Adrenal gland (tissue), 12 donors: ENCODE data around the gene SLC35F6. TPM values are rescaled to one million over a fixed set of nuclear protein-coding genes. Genes with fewer than 3 reads are reported as not detected.

Experiments
- DNase-seq, 7 donors: peaks; one replicate each; pipeline ENCODE4 v3.0.0-alpha.2; 2019 to 2020
- H3K27ac ChIP-seq, 5 donors: fragments of 200-600 bp; sonication (generic) in 4 of 5; 1 replicate in 3 of 5; 2 replicates in 2 of 5; pipeline versions ENCODE4 v1.5.1 to v1.8.0; 2016 to 2020; ENCODE audit warnings: mild to moderate bottlenecking in 1 of 5
- H3K27me3 ChIP-seq: fragments of 200-600 bp; 2 replicates; pipeline ENCODE4 v1.8.0; 2021
- H3K36me3 ChIP-seq, 2 donors: fragments of 200-600 bp; replicated peaks in 1 of 2; 1 replicate in 1 of 2; 2 replicates in 1 of 2; pipeline versions ENCODE4 v1.5.1 to v1.8.0; 2018 to 2022
- H3K4me1 ChIP-seq, 2 donors: fragments of 200-600 bp; replicated peaks in 1 of 2; 1 replicate in 1 of 2; 2 replicates in 1 of 2; pipeline versions ENCODE4 v1.5.1 to v1.8.0; 2018 to 2021
- H3K4me3 ChIP-seq, 4 donors: fragments of 200-600 bp; sonication (generic) in 3 of 4; one replicate each; pipeline ENCODE4 v1.5.1; 2016 to 2018
- H3K9me3 ChIP-seq, 3 donors: fragments of 200-600 bp; sonication (generic) in 1 of 3; replicated peaks in 1 of 3; 1 replicate in 2 of 3; 2 replicates in 1 of 3; pipeline versions ENCODE4 v1.5.1 to v1.8.0; 2016 to 2021
- CTCF ChIP-seq, 6 experiments: fragments of 450-650 bp in 4 of 6; fragments of 200-600 bp in 2 of 6; sonication (generic) in 1 of 6; IDR thresholded peaks; 1 replicate in 5 of 6; 2 replicates in 1 of 6; pipeline versions ENCODE4 v1.5.1 to v1.8.0; 2016 to 2021; ENCODE audit warnings: antibody characterized with exemption in 6 of 6, mild to moderate bottlenecking in 2 of 6, moderate library complexity in 1 of 6
- POLR2A ChIP-seq, 2 donors: fragments of 450-650 bp; IDR thresholded peaks; one replicate each; pipeline ENCODE4 v1.6.1; 2017; ENCODE audit warnings: antibody characterized with exemption in 2 of 2, mild to moderate bottlenecking in 2 of 2, moderate library complexity in 1 of 2
- WGBS, 4 donors: extraction: QIAGEN DNeasy Blood & Tissue Kit in 2 of 4; methylation state at CpG; one replicate each; pipeline versions ENCODE4 v1.1.5 to v1.1.7; 2013 to 2017; 5-methylcytosine and 5-hydroxymethylcytosine counted together
- intact Hi-C, 2 donors: fragments of 100-400 bp; cut with DNase I; formaldehyde crosslinking; loops; one replicate each; pipeline versions ENCODE4 v1.14.1 to v1.15.0; 2022 to 2023
- polyA plus RNA-seq, 3 donors: library from polyadenylated mRNA; stranded (reverse); fragments of 200-250 nt in 2 of 3; fragments of 350-450 nt in 1 of 3; fragmentation: Illumina TruSeq in 1 of 3; extraction: RNeasy Lipid Tissue Mini Kit (QIAGEN cat#74804) in 1 of 3; gene quantifications; one replicate each; pipeline ENCODE4 v1.2.3, GENCODE V29; 2013 to 2014
- total RNA-seq, 9 donors: library from RNA; depleted of rRNA in 4 of 9; stranded (reverse); fragments of >200 nt in 4 of 9; fragments of 120-200 nt in 1 of 9; fragmentation: NEBNext Ultra II Directional in 1 of 9; extraction: Animal tissue kit (Norgen Biotek cat#: 25700) in 1 of 9; gene quantifications; one replicate each; pipeline versions ENCODE4 v1.1.0 to v1.2.4, GENCODE V29; 2013 to 2023
- donor health status: healthy with polysubstance abuse.
- donor health status: Bipolar disorder and iron deficiency.
- donor health status: DM: yes; HTN: yes; CAD: no.
- donor health status: DM: no; HTN: no; CAD: no.
- donor health status: DM: no; HTN: no; CAD: no.
- donor health status: DM: yes; HTN: yes; CAD: no.

SLC35F6 gene
- total and polyA plus RNA-seq, 12 donors: 20.0 to 92.4 (median 56.7) TPM

GRCh38 chr2:26731714-26732113 is 32.4 kb upstream of the SLC35F6 start:
- Histone ChIP-seq H3K4me3 (no peak overlapping the region), H3K4me1 (peaks cover 16 to 33% of the 10 kb centered on the region in 2 donors), H3K36me3 (peaks cover 0 to 36% of the 10 kb centered on the region in 2 donors), H3K27ac (peak overlapping the region in 3 of 5 donors; percentile 71 to 83 (median 73)), H3K27me3 (no peaks in the 10 kb centered on the region), H3K9me3 (no peaks in the 10 kb centered on the region)
- TF ChIP-seq POLR2A (IDR thresholded peaks at IDR 0.05) (no peak), CTCF (IDR thresholded peaks at IDR 0.05) (no peak)
- WGBS, 4 donors: 69 to 88% (median 80%) methylated on average over 4 of the region's 4 CpGs
- peak in 1 of 7 donors; percentile 43 for DNase-seq
- intact Hi-C loops: loop anchor here in 1 of 2 donors (10.0 kb wide), 1 partner anchor 487 kb away; the partner anchor contains the start of genes HADHA and HADHB

- no peak for TF ChIP-seq CTCF (IDR thresholded peaks at IDR 0.05)
- TF ChIP-seq POLR2A (IDR thresholded peaks at IDR 0.05): no peak
- WGBS, 4 donors: 90 to 98% (median 93%) methylated on average over 3 of the region's 3 CpGs
- intact Hi-C loops: loop anchor here in 1 of 2 donors (10.0 kb wide), 1 partner anchor 488 kb away; the partner anchor contains the start of genes HADHA and HADHB
These were observed 31.6 kb upstream of the SLC35F6 start for GRCh38 chr2:26732446-26732845.

GRCh38 chr2:26733413-26733812 is 30.7 kb upstream of the SLC35F6 start:
- TF ChIP-seq POLR2A (IDR thresholded peaks at IDR 0.05): no peak
- no peak for TF ChIP-seq CTCF (IDR thresholded peaks at IDR 0.05)
- 80 to 85% (median 84%) methylated on average over 7 to 9 of the region's 9 CpGs for WGBS, 4 donors
- Histone ChIP-seq H3K27me3 (no peaks in the 10 kb centered on the region), H3K4me1 (peaks cover 21 to 38% of the 10 kb centered on the region in 2 donors), H3K4me3 (no peak overlapping the region), H3K36me3 (peaks cover 0 to 25% of the 10 kb centered on the region in 2 donors), H3K9me3 (no peaks in the 10 kb centered on the region), H3K27ac (peak overlapping the region in 4 of 5 donors; percentile 30 to 83 (median 72))
- peak in 2 of 7 donors; percentile 16 to 18 for DNase-seq
- intact Hi-C loops: loop anchor here in 1 of 2 donors (10.0 kb wide), 1 partner anchor 489 kb away; the partner anchor contains the start of genes HADHA and HADHB

More at GRCh38 chr2:26732446-26732845, 31.6 kb upstream of the SLC35F6 start:
- Histone ChIP-seq H3K27me3 (no peaks in the 10 kb centered on the region), H3K4me3 (no peak overlapping the region), H3K36me3 (peaks cover 0 to 34% of the 10 kb centered on the region in 2 donors), H3K27ac (peak overlapping the region in 4 of 5 donors; percentile 56 to 83 (median 72)), H3K9me3 (no peaks in the 10 kb centered on the region), H3K4me1 (peaks cover 17 to 36% of the 10 kb centered on the region in 2 donors)
- DNase-seq: peak in 1 of 7 donors; percentile 21

- Histone ChIP-seq H3K4me3 (no peak overlapping the region), H3K4me1 (peaks cover 21 to 30% of the 10 kb centered on the region in 2 donors), H3K27me3 (no peaks in the 10 kb centered on the region), H3K9me3 (no peaks in the 10 kb centered on the region), H3K27ac (peak overlapping the region; percentile 83 to 94 (median 85)), H3K36me3 (peaks cover 0 to 9% of the 10 kb centered on the region in 2 donors)
- TF ChIP-seq CTCF (IDR thresholded peaks at IDR 0.05) (no peak), POLR2A (IDR thresholded peaks at IDR 0.05) (peak in 1 of 2 donors; percentile 35)
- DNase-seq: peak; percentile 69 to 89 (median 81)
- 22 to 33% (median 27%) methylated on average over 3 to 5 of the region's 5 CpGs for WGBS, 4 donors
- intact Hi-C loops: loop anchor here in 1 of 2 donors (10.0 kb wide), 1 partner anchor 490 kb away; the partner anchor contains the start of genes HADHA and HADHB
These were observed 29.0 kb upstream of the SLC35F6 start for GRCh38 chr2:26735097-26735496.
